HCEC 1CT (cell line): Measurements from ENCODE around the gene PLCB3.
A peak's percentile ranks its signal among the peaks of the same experiment; 100 is the strongest.

ENCODE experiments used
- DNase-seq: peaks from one replicate; pipeline ENCODE4 v3.0.0-alpha.2; 2017

Gene PLCB3

DNA sequence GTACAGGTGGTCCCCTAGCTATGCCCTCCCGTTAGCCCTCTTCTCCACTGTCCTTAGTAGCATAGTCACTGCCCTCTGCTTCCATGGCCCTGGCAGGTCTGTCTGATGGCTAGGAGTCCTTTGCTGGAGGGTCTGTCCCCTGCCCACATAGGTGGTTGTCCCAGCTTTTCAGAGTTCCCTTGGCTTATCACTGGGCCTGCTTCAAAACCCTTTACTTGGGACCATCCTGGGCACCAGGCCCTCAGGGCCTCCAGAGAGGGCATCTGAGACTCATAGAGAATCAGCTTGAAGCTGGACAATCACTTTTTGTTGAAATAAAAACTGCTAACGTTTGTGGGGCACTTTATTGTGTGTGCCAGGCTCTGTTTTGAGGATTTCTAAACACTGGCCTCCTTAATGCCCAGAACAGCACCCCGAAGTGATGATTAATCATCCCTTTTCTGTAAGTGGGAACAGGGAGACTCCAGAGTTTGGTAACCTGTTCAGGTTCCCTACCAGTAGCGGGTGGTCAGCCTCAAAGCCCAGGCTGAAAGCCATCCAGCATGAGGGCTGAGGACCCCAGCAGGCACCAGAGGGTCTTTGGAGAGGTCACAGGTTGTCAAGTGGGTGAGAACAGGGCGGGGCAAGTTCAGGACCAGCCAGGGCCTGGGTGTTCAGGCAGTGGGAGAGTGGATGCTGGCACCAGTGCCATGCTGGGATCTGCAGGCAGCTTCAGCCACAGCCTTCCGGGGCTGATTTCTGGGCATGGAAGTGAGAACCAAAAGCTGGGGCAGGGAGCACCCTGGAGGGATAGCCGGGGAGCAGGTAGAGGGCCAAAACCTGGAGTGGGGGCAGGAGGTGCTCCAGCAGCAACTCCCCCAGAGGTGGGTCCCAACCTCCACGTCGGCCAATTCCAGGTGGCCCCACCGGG is 39.3 kb downstream of the PLCB3 start:
- DNase-seq: no peak

- no peak for DNase-seq
Measured at GRCh38 chr11:64291262-64291751, 40.0 kb downstream of the PLCB3 start, which contains the start of gene KCNK4. KCNK4 (plus strand) TSS chr11:64291302; CDS start chr11:64293019, 1,717 bp downstream.

DNA sequence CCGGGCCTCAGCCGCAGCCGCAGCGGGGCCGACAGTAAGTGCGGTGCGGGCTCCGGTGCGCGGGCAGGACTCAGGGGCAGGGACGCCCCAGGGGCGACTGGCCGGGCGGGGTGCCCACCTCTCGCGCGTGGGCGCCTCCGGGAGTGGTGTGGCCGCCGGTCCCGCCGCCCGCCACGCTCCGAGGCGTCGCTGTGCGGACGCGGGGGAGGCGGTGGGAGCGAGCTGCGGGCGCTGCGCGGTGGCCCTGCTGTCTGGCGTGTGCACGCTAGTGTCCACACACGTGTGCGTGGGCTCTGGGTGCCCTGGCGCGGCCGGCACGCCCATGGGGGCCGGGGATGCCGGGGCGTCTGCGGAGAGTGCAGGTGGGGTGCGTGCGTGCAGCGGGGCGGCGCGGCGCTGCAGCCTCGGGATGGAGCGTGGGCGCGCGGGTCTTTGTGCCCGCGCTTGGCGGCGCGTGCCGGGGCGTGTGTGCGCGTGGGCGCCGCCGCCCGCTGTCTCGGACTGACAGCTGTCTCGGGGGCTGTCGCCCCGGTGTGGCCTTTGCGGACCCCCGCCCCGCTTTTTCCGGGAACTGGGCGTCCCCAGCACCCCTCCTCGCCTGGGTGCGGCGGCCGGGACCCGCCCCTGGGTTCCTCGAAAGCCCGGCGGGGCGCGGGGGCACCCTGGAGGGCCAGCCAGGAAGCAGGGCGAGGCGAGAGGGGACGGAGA is 40.6 kb downstream of the PLCB3 start:
- DNase-seq: no peak

DNA sequence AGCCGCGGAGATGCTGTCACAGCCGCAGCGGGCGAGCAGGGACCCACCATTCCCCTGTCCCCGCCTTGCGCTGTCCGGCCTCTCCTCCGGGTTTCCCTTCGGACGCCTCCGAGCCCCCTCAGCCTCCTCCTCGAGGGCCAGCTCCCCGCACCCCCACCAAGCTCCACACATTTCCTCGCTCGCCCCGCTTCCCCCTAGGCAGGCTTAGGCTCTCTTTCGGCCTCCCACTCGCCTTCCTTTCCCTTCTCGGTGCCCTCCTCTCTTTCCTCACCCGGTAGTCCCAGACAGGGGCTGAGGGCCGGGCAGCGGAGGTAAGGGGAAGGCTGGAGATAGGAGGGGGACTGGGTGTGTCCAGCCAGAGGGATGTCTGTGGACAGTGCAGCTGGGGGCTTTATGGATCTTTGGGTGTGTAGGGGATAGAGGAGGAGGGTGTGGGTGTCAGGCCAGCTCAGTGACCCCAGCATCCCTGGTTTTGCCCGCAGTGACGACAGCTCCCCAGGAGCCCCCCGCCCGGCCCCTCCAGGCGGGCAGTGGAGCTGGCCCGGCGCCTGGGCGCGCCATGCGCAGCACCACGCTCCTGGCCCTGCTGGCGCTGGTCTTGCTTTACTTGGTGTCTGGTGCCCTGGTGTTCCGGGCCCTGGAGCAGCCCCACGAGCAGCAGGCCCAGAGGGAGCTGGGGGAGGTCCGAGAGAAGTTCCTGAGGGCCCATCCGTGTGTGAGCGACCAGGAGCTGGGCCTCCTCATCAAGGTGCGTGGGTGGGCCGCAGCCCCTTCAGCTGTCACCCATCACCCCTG is 41.3 kb downstream of the PLCB3 start:
- no peak for DNase-seq

- no peak for DNase-seq
Measured at GRCh38 chr11:64294774-64295173, 43.4 kb downstream of the PLCB3 start.

DNA sequence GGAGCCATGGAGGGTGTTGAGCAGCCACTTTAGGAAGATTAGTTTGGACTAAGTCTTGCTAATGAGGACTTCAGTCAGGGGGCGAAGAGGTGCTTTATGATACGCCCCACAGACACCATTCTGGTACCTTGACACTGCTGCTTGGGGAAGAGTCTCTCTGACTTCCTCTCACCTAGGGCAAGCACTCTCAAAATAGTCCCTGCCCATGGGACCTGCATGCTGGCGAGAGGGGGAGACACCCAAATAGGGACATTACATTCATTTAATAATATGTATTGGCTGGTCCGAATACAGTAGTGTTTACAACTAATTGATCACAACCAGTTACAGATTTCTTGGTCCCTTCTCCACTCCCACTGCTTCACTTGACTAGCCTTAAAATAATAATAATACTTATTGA is 44.4 kb downstream of the PLCB3 start:
- DNase-seq: no peak

GRCh38 chr11:64296236-64296635 is 44.9 kb downstream of the PLCB3 start:
- DNase-seq: no peak

DNA sequence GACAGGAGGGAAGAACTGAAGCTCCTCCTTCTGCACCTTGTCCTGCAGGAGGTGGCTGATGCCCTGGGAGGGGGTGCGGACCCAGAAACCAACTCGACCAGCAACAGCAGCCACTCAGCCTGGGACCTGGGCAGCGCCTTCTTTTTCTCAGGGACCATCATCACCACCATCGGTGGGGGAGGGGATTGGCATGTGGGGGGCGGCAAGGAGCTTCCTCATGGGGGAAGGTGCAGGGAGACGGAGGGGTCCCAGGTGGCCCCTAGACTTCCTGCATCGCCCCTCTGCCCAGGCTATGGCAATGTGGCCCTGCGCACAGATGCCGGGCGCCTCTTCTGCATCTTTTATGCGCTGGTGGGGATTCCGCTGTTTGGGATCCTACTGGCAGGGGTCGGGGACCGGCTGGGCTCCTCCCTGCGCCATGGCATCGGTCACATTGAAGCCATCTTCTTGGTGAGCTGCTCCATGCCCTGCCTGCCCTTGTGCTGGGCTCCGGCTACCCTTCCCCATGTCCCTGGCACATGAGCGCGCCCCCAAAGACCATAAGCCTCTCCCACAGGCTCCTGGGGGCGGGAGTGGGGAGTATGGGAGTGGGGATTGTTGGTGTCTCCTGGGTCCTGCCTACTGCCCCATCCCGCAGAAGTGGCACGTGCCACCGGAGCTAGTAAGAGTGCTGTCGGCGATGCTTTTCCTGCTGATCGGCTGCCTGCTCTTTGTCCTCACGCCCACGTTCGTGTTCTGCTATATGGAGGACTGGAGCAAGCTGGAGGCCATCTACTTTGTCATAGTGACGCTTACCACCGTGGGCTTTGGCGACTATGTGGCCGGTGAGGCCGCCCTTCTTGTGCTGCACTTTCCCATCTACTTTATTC is 45.7 kb downstream of the PLCB3 start:
- no peak for DNase-seq

DNA sequence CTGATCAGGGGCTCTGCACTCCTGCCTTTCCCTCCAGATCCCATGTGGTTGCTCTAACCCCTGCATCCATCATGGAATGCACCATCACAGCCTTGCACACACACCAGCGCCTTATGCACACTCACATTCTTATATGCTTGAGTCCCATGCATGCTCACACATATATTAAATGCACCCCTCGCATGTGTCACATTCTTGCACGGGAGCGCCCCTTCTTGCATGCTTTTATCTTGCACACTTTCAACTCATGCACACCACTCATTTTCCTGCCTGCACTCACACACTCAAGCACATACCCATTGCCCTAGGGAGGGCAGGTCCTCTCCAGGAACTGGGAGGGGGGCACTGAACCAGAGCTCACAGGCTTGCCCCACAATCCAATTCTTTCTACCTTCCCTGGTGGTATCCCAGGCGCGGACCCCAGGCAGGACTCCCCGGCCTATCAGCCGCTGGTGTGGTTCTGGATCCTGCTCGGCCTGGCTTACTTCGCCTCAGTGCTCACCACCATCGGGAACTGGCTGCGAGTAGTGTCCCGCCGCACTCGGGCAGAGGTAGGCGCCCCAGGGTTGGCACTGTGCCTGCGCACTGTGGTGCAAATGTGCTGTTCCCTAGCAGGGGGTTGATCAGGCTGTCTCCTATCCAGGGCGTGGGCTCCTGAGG is 46.5 kb downstream of the PLCB3 start:
- DNase-seq: no peak

GRCh38 chr11:64298966-64299846 is 47.9 kb downstream of the PLCB3 start:
- no peak for DNase-seq

DNA sequence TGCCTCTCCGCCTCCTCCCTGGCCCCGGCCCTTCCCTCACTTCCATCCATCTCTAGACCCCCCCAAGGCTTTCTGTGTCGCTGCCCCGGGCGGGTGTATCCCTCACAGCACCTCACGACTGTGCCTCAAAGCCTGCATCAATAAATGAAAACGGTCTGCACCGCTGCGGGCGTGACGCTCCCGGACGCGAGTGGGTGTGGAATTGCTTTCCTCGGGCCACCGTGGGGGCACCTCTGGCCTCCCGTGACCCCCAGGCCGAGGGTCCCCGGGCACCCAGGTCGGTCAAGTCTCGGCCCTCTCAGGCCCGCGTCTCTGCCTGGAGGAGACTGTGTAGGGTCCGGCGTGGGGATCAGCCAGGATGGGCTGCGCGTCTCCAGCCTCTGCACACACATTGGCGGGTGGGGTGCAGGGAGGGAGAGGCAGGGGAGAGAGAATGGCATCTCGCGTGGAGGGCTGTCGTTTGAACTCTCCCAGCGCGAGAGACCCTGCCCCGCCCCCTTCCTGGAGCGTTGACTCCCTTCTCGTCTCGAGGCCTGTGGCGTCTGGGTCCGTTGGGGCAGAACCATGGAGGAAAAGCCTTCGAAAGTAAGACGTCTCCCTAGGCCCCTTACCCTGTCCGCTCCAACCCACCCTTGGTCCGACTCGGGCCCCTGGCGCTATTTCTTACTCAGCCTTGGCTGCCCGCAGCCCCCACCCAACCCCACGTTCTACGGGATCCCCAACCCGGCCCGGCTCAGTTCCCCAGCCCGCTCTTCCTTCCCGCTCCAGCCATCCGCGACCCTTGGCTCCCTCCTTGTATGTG is 48.7 kb downstream of the PLCB3 start, which contains the start of gene CATSPERZ:
TSS of gene CATSPERZ (plus strand) at position 512 of the 802 bp plus-strand sequence. CDS start at position 565, 53 bp downstream.
- DNase-seq: no peak

DNA sequence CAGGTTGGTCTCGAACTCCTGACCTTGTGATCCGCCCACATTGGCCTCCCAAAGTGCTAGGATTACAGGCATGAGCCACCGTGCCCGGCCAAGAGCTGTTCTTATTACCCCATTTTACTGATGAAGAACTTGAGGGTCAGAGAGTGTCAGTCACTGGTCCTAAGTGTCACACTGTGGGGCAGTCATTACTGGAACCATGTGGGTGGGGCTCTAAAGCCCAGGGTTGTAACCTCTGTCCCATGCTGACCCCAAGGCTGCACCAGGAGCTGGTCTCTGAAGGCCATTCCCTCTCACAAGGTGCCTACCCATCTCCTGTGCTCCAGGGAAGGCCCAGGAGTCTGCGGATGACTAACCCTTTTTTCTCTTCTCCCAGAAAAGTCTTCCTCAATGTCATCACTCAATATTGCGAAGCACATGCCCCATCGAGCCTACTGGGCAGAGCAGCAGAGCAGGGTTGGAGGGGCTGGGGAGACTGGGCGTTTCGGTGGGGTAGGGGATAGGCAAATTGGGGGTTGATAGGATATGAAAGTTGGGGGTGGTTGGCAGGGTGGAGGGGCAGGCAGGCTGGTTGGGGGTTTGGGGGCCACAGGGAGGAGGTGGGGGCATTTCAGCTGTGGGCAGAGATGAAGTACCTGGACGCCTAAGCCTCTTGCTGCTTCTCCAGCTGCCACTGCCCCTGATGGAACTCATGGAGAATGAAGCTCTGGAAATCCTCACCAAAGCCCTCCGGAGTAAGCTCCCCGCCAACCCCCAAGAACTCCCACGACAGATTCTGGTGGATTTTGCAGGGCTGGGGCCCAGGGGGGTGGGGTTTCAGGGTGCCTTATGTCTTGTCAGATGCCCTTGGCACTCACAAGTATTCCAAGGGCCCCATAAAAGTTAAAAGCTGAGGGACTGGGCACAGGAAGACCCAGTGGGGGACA is 52.0 kb downstream of the PLCB3 start:
- no peak for DNase-seq

DNA sequence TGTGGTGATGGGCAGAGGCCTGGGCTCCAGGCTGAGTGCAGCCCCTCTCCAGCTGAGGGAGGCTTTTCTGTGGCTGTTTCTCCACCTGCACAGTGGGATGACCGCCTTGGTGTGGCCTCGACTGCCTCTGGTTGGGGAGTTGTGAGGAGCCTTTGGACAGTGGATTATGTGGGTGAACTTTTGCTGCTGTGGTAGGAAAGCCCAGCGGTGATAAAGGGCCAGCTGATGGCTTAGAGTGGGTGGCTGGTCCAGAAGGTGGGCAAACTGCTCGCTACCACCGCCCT is 52.6 kb downstream of the PLCB3 start:
- no peak for DNase-seq

DNA sequence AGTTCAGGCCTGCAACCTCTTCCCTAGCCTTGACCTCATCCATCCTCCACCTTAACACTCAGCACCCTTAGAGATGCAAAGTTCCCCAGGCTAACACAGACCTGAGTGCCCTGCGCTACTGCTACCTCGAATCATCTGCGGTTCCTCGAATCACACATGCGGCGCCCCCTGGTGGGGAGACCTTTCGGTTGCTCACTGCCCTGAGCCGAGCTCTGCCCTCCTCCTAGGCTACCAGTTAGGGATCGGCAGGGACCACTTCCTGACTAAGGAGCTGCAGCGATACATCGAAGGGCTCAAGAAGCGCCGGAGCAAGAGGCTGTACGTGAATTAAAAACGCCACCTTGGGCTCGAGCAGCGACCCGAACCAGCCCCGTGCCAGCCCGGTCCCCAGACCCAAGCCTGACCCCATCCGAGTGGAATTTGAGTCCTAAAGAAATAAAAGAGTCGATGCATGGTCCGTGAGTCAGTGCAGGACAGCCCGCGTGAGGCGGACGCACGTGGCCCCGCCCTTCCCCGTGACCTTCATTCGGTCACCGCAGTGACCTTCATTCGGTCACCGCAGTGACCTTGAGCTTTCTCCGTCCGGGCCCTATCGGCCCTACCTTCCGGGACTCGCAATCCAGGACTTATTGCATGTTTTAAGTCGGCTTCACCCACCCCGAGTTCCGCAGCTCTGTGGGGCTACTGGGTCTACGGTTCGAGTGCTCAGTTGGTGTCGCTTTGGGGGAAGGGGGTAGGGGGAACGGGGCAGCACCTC is 53.2 kb downstream of the PLCB3 start:
- peak; percentile 89 for DNase-seq

DNA sequence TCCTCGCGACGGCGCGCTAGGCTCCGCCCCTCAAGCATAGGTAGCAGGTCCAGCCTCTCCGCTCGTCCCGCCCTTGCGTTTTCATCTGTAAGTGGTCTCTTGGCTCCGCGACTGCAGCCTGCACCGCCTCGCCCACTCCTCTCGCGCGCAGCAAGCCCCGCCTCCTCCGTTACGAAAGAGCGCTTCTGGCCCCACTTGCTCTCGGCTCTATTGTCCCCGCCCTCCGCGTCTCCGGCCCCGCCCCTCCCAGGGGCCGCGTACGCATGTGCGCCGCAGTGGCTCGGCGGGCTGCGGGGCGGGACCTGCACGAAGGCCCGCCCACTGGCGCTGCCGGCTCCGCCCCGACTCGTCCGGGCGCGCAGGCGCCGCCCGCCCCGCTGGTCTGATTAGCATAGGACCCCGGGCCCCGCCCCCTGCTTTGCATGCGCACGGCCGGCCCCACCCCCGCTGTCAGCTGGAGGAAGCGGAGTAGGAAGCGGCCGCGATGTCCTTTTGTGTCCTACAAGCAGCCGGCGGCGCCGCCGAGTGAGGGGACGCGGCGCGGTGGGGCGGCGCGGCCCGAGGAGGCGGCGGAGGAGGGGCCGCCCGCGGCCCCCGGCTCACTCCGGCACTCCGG is 53.9 kb downstream of the PLCB3 start, which contains the start of gene ESRRA:
TSS of gene ESRRA (plus strand) at position 450 of the 616 bp plus-strand sequence. CDS start 1,656 bp downstream, outside the sequence.
- peak; percentile 97 for DNase-seq

DNA sequence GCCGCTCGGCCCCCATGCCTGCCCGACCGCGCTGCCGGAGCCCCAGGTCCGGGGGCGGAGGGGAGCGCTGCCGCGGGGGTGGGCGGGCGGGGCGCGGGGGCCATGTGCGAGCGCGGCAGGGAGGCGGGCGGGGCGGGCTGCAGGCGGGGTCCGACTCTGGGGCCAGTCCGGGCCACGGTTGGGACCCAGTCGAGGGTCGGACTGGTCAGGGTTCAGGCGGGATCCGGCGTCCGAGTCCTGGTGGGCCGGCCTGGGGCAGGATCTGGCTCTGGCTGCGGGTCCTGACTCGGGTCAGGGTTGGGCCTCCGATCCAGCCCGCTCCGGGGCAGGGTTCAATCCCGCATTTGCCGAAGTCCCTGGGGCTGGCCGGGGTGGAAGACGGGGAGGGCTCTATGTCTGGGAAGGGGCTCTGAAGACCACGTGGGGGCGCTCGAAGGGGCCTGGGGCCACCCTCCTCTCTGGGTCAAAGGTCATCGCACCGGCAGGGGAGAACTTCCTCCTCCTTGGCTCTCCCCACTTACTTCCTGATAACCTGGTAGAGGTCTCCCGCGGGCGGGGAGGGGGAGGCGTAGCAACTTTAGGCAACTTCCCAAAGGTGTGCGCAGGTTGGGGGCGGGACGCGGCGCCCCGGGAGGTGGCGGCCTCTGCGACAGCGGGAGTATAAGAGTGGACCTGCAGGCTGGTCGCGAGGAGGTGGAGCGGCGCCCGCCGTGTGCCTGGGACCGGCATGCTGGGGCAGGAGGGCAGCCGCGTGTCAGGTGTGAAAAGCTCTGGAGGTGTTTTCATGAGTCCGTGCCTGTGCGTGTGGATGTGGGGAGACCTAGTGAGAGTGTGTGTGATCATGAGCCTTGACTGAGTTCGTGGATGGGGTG is 54.6 kb downstream of the PLCB3 start:
- peak; percentile 46 for DNase-seq
